ENCODE results near the gene OR2A5. TPM values are rescaled to one million over a fixed set of nuclear protein-coding genes. Genes with fewer than 3 reads are reported as not detected.
A peak's percentile ranks its signal among the peaks of the same experiment; 100 is the strongest.

The OR2A5 gene
- total and polyA plus RNA-seq, 3 donors from 2014 or later: 0.31 to 0.43 TPM; not detected in 1

GRCh38 chr7:144023171-144023827 lies 25.4 kb upstream of the OR2A5 start:
- TF ChIP-seq, protein P1, sequence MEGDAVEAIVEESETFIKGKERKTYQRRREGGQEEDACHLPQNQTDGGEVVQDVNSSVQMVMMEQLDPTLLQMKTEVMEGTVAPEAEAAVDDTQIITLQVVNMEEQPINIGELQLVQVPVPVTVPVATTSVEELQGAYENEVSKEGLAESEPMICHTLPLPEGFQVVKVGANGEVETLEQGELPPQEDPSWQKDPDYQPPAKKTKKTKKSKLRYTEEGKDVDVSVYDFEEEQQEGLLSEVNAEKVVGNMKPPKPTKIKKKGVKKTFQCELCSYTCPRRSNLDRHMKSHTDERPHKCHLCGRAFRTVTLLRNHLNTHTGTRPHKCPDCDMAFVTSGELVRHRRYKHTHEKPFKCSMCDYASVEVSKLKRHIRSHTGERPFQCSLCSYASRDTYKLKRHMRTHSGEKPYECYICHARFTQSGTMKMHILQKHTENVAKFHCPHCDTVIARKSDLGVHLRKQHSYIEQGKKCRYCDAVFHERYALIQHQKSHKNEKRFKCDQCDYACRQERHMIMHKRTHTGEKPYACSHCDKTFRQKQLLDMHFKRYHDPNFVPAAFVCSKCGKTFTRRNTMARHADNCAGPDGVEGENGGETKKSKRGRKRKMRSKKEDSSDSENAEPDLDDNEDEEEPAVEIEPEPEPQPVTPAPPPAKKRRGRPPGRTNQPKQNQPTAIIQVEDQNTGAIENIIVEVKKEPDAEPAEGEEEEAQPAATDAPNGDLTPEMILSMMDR (IDR thresholded peaks at IDR 0.05): no peak
- no peak for TF ChIP-seq POLR2A (IDR thresholded peaks at IDR 0.05)
- Histone ChIP-seq H3K4me1 (no peaks in the 10 kb centered on the region), H3K4me3 (no peak overlapping the region), H3K27ac (no peak overlapping the region), H3K27me3 (no peaks in the 10 kb centered on the region), H3K9me3 (no peaks in the 10 kb centered on the region), H3K36me3 (ENCODE audit: low read depth, missing control alignments) (no peaks in the 10 kb centered on the region)
- intact Hi-C loops (cut with DNase I; ENCODE audit: low total_unique reads): no loop called here
- no peak for DNase-seq
- WGBS, 2 donors: 87 to 89% methylated on average over 4 of the region's 4 CpGs

- Histone ChIP-seq H3K27me3 (no peaks in the 10 kb centered on the region), H3K9me3 (no peaks in the 10 kb centered on the region), H3K4me1 (no peaks in the 10 kb centered on the region), H3K27ac (no peak overlapping the region), H3K36me3 (ENCODE audit: low read depth, missing control alignments) (no peaks in the 10 kb centered on the region), H3K4me3 (no peak overlapping the region)
- WGBS, 2 donors: 72 to 92% methylated on average over 3 of the region's 3 CpGs
- intact Hi-C loops (cut with DNase I; ENCODE audit: low total_unique reads): no loop called here
- TF ChIP-seq, protein P1 (IDR thresholded peaks at IDR 0.05): no peak
- TF ChIP-seq POLR2A (IDR thresholded peaks at IDR 0.05): no peak
- DNase-seq: no peak
These were observed 24.5 kb upstream of the OR2A5 start for GRCh38 chr7:144024213-144024612.

DNA sequence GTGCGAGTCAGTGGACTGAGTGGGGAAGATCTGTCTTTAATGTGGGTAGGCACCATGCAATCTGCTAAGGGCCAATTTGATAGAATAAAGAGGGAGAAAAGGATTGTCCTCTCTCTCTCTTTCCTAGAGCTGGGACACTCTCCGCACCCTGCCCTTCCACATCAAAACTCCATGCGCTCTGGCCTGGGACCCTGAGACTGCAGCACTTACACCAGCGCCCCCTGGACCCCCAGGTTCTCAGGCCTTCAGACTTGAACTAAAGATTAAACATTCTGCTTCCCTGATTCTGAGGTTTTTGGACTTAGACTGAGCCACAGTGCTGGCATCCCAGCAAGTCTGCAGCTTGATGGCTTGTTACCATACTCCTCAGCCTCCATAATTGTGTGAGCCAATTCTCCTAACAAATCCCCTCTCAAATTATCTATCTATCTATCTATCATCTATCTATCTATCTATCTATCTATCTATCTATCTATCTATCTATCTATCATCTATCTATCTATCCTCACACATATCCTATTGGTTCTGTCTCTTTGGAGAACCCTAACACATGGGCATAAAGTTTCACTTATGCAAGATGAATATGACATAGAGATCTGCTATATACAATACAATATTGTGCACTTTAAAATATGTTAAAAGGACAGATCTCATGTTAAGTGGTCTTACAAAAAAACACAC lies 22.4 kb upstream of the OR2A5 start:
- Histone ChIP-seq H3K27me3 (no peaks in the 10 kb centered on the region), H3K4me3 (no peak overlapping the region), H3K27ac (no peak overlapping the region), H3K36me3 (ENCODE audit: low read depth, missing control alignments) (no peaks in the 10 kb centered on the region), H3K4me1 (no peaks in the 10 kb centered on the region), H3K9me3 (no peaks in the 10 kb centered on the region)
- TF ChIP-seq, protein P1 (IDR thresholded peaks at IDR 0.05): no peak
- TF ChIP-seq POLR2A (IDR thresholded peaks at IDR 0.05): no peak
- WGBS, 2 donors: 63 to 78% methylated on average over 4 of the region's 4 CpGs
- DNase-seq: no peak
- intact Hi-C loops (cut with DNase I; ENCODE audit: low total_unique reads): no loop called here

- Histone ChIP-seq H3K27me3 (no peaks in the 10 kb centered on the region), H3K36me3 (ENCODE audit: low read depth, missing control alignments) (no peaks in the 10 kb centered on the region), H3K4me3 (no peak overlapping the region), H3K9me3 (no peaks in the 10 kb centered on the region), H3K27ac (no peak overlapping the region), H3K4me1 (no peaks in the 10 kb centered on the region)
- TF ChIP-seq, protein P1 (IDR thresholded peaks at IDR 0.05): peak in 2 of 3 experiments; percentile 14 to 29
- TF ChIP-seq POLR2A (IDR thresholded peaks at IDR 0.05): no peak
- 24 to 28% methylated on average over 3 of the region's 3 CpGs for WGBS, 2 donors
- DNase-seq: no peak
- intact Hi-C loops (cut with DNase I; ENCODE audit: low total_unique reads): no loop called here
These were observed 21.7 kb upstream of the OR2A5 start for GRCh38 chr7:144027070-144027469.

Measured in testis (tissue), 3 donors.